ENCODE measurements around the gene CA10.

- TF ChIP-seq CTCF (conservative IDR thresholded peaks at IDR 0.05 in 1 of 2, IDR thresholded peaks at IDR 0.05 in 1 of 2; ENCODE audit: low read depth in 1 of 2, low read length in 2 of 2), result no peak
- no peak for TF ChIP-seq EZH2 (IDR thresholded peaks at IDR 0.05; ENCODE audit: low read length, missing control alignments)
These were observed 508.3 kb downstream of the CA10 start for GRCh38 chr17:51650202-51650601.
